ENCODE measurements around the gene SOHLH2. TPM values are rescaled to one million over a fixed set of nuclear protein-coding genes. Genes with fewer than 3 reads are reported as not detected.

The SOHLH2 gene
- total RNA-seq (2014; rRNA removed; shearing (Covaris generic); ENCODE audit: low replicate concordance): 0.47 TPM in 1 of 2 replicates, not detected in the other

- no peaks in the 10 kb centered on the region for H3K36me3 ChIP-seq
- H3K27me3 ChIP-seq: no peaks in the 10 kb centered on the region
- DNase-seq: no peak
- H3K9me3 ChIP-seq: no peaks in the 10 kb centered on the region
- H3K4me3 ChIP-seq: no peak within 1 kb of the TSS
Measured at GRCh38 chr13:36214163-36214921, at the start of gene SOHLH2. SOHLH2 (minus strand) TSS chr13:36214556; CDS start chr13:36214526, 30 bp downstream.

- Histone ChIP-seq H3K36me3 (no peaks in the 10 kb centered on the region), H3K9me3 (no peaks in the 10 kb centered on the region), H3K4me3 (no peak overlapping the region), H3K27me3 (no peaks in the 10 kb centered on the region)
- DNase-seq: no peak
Measured at GRCh38 chr13:36261976-36262375, 47.6 kb upstream of the SOHLH2 start.

- Histone ChIP-seq H3K36me3 (no peaks in the 10 kb centered on the region), H3K4me3 (no peak overlapping the region), H3K9me3 (no peaks in the 10 kb centered on the region), H3K27me3 (no peaks in the 10 kb centered on the region)
- no peak for DNase-seq
Measured at GRCh38 chr13:36261011-36261410, 46.7 kb upstream of the SOHLH2 start.

- DNase-seq: no peak
- no peaks in the 10 kb centered on the region for H3K27me3 ChIP-seq
- no peaks in the 10 kb centered on the region for H3K36me3 ChIP-seq
- no peaks in the 10 kb centered on the region for H3K9me3 ChIP-seq
- no peak overlapping the region for H3K4me3 ChIP-seq
Measured at GRCh38 chr13:36259361-36260137, 45.2 kb upstream of the SOHLH2 start.

GRCh38 chr13:36258831-36259230 is 44.5 kb upstream of the SOHLH2 start:
- no peaks in the 10 kb centered on the region for H3K9me3 ChIP-seq
- no peaks in the 10 kb centered on the region for H3K36me3 ChIP-seq
- H3K27me3 ChIP-seq: no peaks in the 10 kb centered on the region
- DNase-seq: no peak
- H3K4me3 ChIP-seq: no peak overlapping the region

- Histone ChIP-seq H3K27me3 (no peaks in the 10 kb centered on the region), H3K36me3 (no peaks in the 10 kb centered on the region), H3K4me3 (no peak overlapping the region), H3K9me3 (peaks cover 5% of the 10 kb centered on the region)
- DNase-seq: no peak
Measured at GRCh38 chr13:36251526-36251925, 37.2 kb upstream of the SOHLH2 start.

GRCh38 chr13:36251017-36251416 is 36.7 kb upstream of the SOHLH2 start:
- Histone ChIP-seq H3K4me3 (no peak overlapping the region), H3K36me3 (no peaks in the 10 kb centered on the region), H3K27me3 (no peaks in the 10 kb centered on the region), H3K9me3 (peaks cover 5% of the 10 kb centered on the region)
- DNase-seq: no peak

GRCh38 chr13:36248700-36249099 is 34.3 kb upstream of the SOHLH2 start:
- H3K36me3 ChIP-seq: no peaks in the 10 kb centered on the region
- no peak overlapping the region for H3K4me3 ChIP-seq
- DNase-seq: no peak
- H3K27me3 ChIP-seq: no peaks in the 10 kb centered on the region
- H3K9me3 ChIP-seq: peaks cover 5% of the 10 kb centered on the region

GRCh38 chr13:36244990-36245389 is 30.6 kb upstream of the SOHLH2 start:
- no peak for DNase-seq
- H3K27me3 ChIP-seq: no peaks in the 10 kb centered on the region
- no peaks in the 10 kb centered on the region for H3K36me3 ChIP-seq
- H3K9me3 ChIP-seq: peaks cover 5% of the 10 kb centered on the region
- H3K4me3 ChIP-seq: no peak overlapping the region

- no peak for DNase-seq
- no peaks in the 10 kb centered on the region for H3K36me3 ChIP-seq
- no peaks in the 10 kb centered on the region for H3K27me3 ChIP-seq
- peaks cover 5% of the 10 kb centered on the region for H3K9me3 ChIP-seq
- H3K4me3 ChIP-seq: no peak overlapping the region
Measured at GRCh38 chr13:36244073-36244472, 29.7 kb upstream of the SOHLH2 start.

GRCh38 chr13:36242761-36243160 is 28.4 kb upstream of the SOHLH2 start:
- no peak for DNase-seq
- no peaks in the 10 kb centered on the region for H3K27me3 ChIP-seq
- no peak overlapping the region for H3K4me3 ChIP-seq
- peaks cover 5% of the 10 kb centered on the region for H3K9me3 ChIP-seq
- no peaks in the 10 kb centered on the region for H3K36me3 ChIP-seq

- Histone ChIP-seq H3K9me3 (peaks cover 2% of the 10 kb centered on the region), H3K4me3 (no peak overlapping the region), H3K27me3 (no peaks in the 10 kb centered on the region), H3K36me3 (no peaks in the 10 kb centered on the region)
- DNase-seq: no peak
Measured at GRCh38 chr13:36231236-36231635, 16.9 kb upstream of the SOHLH2 start.

- Histone ChIP-seq H3K36me3 (no peaks in the 10 kb centered on the region), H3K27me3 (no peaks in the 10 kb centered on the region), H3K4me3 (no peak overlapping the region), H3K9me3 (peaks cover 7% of the 10 kb centered on the region)
- DNase-seq: no peak
Measured at GRCh38 chr13:36224730-36225129, 10.4 kb upstream of the SOHLH2 start.

GRCh38 chr13:36219883-36220282 is 5.5 kb upstream of the SOHLH2 start:
- DNase-seq: no peak
- H3K27me3 ChIP-seq: no peaks in the 10 kb centered on the region
- H3K36me3 ChIP-seq: no peaks in the 10 kb centered on the region
- H3K4me3 ChIP-seq: no peak overlapping the region
- peaks cover 7% of the 10 kb centered on the region for H3K9me3 ChIP-seq

- Histone ChIP-seq H3K9me3 (no peaks in the 10 kb centered on the region), H3K27me3 (no peaks in the 10 kb centered on the region), H3K36me3 (no peaks in the 10 kb centered on the region), H3K4me3 (no peak overlapping the region)
- no peak for DNase-seq
Measured at GRCh38 chr13:36217456-36217855, 3.1 kb upstream of the SOHLH2 start.

GRCh38 chr13:36212789-36213188 is 1.6 kb downstream of the SOHLH2 start:
- DNase-seq: no peak
- H3K36me3 ChIP-seq: no peaks in the 10 kb centered on the region
- no peaks in the 10 kb centered on the region for H3K27me3 ChIP-seq
- no peaks in the 10 kb centered on the region for H3K9me3 ChIP-seq
- H3K4me3 ChIP-seq: no peak overlapping the region

GRCh38 chr13:36211567-36211966 is 2.8 kb downstream of the SOHLH2 start:
- Histone ChIP-seq H3K36me3 (no peaks in the 10 kb centered on the region), H3K4me3 (no peak overlapping the region), H3K27me3 (no peaks in the 10 kb centered on the region), H3K9me3 (no peaks in the 10 kb centered on the region)
- no peak for DNase-seq

GRCh38 chr13:36210738-36211137 is 3.6 kb downstream of the SOHLH2 start:
- no peak overlapping the region for H3K4me3 ChIP-seq

More at GRCh38 chr13:36210738-36211137, 3.6 kb downstream of the SOHLH2 start:
- no peaks in the 10 kb centered on the region for H3K9me3 ChIP-seq
- no peaks in the 10 kb centered on the region; the same call in 1 of the 2 replicates for H3K27me3 ChIP-seq
- DNase-seq: no peak
- H3K36me3 ChIP-seq: no peaks in the 10 kb centered on the region
